ENCODE data around the gene PLEKHG7.

PLEKHG7 gene

DNA sequence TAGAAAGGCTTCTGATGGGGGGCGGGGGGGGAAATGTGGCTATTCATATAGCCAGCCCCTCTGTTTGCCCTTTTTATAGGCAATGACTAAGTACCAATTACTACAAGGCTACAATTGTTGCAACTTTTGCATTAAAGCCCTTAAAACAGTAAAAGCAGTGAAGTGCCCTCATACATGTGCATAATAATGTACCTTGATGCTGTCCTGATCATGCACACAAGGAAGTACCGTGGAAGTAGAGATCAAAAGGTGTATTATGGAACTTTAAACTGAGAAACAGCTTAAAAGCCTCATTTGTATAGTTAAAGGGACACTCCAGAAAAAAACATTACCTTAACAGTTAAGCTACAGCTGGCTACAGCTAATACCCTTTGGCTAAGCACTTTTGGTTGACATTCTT is 111.8 kb downstream of the PLEKHG7 start:
- DNase-seq: no peak

DNA sequence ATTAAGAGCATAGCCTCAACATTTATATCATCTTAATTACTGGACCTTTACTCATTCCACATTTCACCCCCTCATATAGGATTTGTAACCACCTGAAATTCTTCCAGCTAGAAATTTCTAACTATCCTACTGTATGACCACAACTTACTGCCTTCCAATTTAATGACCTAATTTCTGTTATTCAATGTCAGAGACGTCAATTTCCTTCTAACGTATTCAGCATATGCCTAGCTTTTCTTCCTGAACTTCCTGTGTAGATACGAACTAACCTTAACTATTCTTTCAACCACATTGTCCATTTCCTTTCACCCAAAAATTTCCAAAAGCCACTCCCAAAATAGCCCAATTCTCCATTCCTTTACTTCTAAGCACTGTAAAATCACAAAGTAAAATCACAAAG is 118.4 kb downstream of the PLEKHG7 start:
- DNase-seq: no peak

Data from activated CD4-positive, alpha-beta T cell treated with anti-CD3 and anti-CD28 coated beads for 1 hour (primary cell).